Stimulated activated CD4-positive, alpha-beta T cell treated with anti-CD3 and anti-CD28 coated beads, Interleukin-1b, Interleukin-23, amount 100 ng/mL, for 1 hour (primary cell): Measurements from ENCODE around the gene TMEM164.
"Not testable (repeated sequence)": the region's sequence is repeated elsewhere in the genome, so short reads cannot be mapped to it uniquely, and the experiment has no call there.

Source experiments
- DNase-seq, 2 donors: peaks; one replicate each; pipeline ENCODE4 v3.0.0-alpha.2; 2020; ENCODE audit warnings: low read depth in 2 of 2

Gene TMEM164

DNA sequence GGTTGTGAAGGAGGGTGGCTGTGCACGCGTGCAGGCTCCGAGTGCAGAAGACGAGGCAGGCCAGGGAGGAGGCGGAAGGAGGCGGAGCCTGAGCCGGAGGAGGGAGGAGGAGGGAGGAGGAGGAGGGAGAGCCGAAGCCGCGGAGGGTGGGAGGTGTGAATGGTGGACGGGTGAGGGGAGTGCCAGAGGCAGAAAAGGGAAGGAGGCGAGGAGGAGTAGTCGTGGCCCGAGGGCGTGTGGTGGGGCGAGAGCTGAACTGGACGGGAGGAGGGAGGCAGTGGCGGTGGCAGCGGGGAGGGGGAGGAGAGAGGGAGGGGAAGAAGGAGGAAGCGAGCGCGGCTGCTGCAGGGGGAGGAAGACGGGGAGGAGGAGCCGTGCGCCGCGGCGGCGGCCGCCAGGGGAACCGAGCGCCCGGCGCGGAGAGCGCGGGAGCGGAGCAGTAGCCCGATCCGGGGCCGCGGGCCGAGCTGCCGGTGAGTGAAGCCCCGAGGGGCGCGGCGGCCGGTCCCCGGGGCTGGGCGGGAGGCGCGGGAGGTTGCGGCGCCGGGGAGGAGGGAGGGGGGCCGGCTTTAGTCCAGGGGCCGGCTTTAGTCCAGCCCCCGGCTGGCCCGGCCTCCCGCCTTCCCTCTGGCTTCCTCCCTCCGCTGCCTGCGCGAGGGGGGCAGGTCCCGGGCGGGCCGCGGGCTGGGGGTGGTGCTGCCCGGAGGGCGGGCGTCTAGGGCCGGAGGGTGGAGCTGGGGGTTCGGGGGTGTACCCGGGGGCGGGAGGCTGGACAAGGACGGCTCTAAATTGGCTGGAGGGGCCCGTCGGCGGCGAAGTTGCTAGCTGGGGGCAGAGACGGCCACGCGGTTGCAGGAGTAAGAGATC is at the start of gene TMEM164:
Gene TMEM164 (plus strand): TSS at position 815 of the 867 bp plus-strand sequence. CDS start 661 bp downstream, outside the sequence.
- DNase-seq = peak; percentile 30 to 49

DNA sequence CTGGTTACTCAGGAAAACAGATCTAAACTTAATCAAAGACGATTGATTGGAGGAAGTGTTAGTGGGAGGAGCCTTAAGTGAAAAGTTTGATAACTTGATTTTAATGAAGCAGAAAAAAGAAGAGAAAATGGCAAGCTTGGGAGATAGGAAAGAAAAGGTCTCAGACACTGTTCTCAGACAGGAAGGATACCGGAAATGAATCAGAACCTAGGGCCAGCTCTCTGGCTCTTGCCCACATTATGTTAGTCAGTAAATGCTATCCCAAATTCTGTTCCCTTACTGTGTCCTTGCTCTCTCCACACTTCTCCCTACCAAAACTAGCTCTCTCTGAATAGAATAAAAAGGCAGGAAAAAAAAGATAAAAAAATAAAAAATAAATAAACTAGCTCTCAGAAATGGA is 48.6 kb upstream of the TMEM164 start:
- DNase-seq = no peak

DNA sequence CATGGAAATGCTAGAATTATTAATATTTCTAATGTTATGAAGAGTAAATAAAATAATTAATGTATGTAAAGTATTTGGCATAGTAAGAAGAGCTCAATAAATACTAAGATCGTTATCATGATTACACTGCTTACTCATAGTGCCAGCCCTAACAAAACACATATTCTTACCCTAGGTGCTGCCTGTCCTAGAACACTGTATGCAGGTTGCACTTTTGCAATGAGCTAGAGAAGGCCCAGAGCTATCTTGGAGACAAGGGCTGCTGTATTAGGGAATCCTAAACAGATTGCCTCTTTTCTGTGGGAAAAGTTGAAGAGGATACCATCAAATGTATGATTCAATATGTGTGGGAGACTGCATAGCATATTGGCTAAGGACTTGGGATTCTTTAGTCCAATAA is 48.0 kb upstream of the TMEM164 start:
- no peak for DNase-seq

DNA sequence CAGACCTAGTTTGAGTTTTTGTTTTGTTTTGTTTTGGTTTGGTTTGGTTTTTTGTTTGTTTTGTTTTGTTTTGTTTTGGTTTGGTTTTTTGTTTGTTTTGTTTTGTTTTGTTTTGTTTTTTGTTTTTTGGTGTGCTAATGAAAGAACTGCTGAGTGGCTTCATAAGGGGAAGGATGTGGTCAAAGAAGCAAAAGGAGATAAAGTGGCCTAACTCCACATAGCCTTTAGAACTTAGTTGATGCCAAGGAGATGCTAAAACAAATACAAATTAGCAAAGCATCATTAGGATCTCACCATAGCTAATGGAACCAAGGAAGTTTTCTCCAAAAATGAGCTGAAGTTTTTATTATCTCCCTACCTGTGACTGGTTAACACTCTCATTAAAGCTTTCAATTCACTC is 44.6 kb upstream of the TMEM164 start:
- DNase-seq = no peak

DNA sequence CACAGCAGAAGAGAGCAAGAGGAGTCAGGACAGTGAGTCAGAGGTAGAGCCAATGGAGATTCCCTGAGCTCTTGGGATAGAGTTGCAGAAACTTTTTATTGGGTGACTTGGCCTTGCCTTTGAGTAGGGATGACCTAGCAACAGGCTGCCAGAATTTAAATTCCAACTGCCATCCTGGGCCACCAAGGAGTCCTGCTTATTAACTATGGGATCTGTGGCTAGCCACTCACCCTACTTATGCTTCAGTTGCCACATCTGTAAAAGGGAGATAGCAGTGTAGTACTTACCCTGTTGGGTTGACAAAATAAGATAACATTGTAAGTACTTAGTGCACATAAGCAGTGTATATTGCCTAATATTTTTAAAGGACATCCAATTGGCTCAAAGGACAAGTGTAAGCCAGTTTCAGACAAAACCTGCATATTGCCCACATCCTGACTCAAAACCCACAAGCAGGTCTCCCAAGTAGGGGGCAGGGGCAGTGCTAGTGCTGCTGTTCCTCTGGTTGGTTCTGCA is 43.5 kb upstream of the TMEM164 start:
- DNase-seq = no peak

DNA sequence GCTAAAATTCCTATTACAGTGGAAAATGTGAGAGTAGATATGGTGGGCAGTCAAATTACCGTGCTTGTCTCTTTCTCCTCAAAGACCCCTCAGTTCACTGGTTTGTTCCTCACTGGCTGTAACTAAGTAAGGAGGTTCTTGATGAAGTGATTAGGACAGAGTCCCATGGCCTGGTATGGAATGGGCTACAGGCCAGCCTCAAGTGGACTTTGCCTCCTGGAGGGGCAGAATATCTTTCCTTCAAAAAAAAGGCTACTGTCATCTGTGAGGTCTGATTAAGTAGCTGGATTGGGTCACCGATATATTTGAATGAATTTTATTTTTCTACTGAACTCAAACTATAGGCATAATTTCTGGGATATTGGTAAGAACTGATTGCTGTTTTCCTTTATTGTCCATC is 38.5 kb upstream of the TMEM164 start:
- DNase-seq = no peak

DNA sequence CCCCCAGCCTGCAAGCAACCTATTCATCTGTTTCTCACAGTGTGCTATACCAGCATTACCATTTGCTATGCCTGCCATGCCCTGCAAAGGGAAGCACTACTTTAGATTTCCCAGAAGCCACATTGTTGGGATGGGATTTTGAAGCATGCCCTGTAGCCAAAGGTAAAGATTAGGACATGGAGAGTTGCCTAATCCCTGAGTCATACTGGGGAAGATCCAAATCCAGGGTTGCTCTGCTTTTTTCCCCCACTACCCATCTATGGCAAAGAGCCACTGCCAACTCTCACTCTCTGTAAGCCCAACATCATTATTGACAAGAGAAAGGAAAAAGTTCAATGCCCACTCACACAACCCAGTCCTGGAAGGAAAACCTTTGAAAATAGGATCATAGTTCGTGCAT is 36.7 kb upstream of the TMEM164 start:
- DNase-seq = no peak

DNA sequence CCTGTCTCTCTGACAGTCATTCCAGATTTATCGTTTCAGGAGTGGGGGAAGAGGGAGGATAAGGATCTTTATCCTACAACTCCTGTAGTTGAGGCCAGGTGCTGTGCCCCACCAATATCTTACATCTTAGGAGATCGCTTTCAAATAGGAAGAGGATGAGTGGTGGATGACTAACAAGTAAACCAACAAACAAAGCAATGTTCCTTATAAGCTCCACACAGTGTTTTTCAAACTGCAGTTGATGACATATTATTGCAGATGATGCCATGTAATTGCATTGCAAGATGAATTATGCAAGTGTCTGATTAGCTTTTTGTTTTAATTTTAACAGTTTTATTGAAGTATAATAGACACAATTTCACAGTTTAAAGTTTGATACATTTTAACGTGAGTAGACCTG is 35.8 kb upstream of the TMEM164 start:
- no peak for DNase-seq

DNA sequence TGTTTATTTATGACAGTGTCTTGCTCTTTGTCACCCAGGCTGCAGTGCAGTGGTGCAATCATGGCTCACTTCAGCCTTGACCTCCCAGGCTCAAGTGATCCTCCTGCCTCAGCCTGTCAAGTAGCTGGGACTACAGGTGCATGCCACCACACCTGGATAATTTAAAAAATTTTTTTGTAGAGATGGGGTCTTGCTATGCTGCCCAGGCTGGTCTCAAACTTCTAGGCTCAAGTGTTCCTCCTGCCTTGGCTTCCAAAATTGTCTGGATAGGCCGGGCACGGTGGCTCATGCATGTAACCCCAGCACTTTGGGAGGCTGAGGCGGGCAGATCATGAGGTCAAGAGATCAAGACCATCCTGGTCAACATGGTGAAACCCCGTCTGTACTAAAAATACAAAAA is 32.1 kb upstream of the TMEM164 start:
- DNase-seq = not testable (repeated sequence)

DNA sequence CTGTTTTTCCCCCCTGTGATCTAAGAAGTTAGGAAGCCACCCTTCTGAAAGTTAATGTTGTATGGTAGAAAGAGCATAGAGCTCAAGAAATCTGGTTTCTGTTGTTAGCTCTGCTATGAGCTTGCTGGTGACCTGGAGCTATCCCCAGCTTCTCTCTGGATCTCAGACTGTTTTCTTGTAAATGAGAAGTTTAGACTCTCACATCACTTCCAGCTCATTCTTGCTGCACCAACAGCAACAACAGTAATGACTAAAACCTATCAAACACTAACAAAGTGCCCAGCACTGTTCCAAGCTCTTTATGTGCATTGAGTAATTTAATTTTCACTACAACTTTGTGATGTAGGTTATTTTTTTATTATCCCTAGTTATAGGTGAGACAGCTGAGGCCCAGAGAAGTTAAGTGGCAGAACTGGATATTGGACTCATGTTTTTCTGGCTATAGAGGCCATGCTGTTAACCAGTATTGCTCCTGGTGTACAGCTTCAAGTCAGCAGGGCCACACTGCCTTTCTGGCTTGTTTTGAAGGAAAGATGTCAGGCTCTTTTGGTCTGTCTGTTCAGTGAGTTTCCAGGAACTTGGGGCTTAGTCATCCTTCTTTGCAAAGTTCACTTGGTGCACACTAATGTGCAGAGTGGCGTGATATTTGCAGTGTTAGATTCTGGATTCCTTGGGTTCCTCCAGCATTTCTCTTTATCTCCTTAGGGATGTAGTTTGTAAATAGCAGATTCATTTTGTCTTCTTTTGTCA is 27.8 kb upstream of the TMEM164 start:
- DNase-seq = no peak

DNA sequence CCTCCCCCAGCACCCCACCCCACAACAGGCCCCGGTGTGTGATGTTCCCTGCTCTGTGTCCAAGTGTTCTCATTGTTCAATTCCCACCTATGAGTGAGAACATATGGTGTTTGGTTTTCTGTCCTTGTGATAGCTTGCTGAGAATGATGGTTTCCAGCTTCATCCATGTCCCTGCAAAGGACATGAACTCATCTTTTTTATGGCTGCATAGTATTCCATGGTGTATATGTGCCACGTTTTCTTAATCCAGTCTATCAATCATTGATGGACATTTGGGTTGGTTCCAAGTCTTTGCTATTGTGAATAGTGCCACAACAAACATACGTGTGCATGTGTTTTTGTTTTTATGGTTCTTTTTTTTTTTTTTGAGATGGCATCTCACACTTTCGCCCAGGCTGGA is 17.7 kb upstream of the TMEM164 start:
- not testable (repeated sequence) for DNase-seq

DNA sequence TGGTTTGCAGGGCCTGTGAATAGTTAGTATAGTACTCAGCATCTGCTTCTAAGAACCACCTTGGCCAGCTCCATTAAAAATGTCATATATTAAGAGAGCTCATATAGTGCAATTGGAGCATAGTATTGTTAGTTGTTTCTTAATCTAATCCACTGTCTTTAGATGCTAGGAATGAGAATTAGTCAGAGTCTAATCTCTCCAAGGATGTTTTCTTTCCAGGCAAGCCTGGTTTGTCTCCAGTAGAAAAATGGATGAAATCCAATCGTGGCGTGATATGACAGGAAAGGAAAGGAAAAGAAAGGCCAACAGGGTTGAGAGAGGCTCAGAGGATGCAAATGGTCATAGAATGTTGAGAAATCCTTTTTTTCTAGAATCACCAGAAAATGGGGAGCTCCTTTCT is 15.0 kb upstream of the TMEM164 start:
- DNase-seq = no peak

DNA sequence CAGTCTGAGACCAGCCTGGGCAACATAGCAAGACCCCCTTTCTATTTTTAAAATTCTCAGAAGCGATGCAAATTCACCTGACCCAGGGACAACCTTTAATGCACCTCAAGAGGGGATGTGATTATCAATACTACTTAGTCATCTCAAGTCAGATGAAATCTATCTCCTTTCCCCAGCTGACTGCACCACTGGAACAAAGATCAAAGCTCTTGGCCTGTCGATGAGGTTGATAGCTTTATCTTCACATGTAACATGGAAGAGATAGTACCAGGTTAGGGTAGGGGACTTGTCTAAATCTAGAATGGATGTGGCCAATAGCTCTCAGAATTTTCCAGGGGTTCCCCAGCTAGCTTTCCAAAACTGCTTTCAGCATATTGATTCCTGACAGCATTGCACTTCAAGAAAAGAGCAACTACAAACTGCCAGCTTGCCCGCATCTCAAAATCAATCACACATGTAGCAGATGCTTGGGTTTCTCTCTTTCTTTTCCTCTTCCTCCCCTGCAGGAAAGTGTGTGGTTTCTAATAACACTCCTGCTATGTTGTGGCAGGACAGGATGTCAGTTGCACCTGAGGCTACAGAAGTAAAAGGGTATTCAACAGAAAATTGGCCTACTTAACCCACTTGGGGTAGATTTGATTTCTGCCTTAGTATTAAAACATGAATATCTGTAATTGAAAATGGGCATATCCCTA is 12.2 kb upstream of the TMEM164 start:
- no peak for DNase-seq

DNA sequence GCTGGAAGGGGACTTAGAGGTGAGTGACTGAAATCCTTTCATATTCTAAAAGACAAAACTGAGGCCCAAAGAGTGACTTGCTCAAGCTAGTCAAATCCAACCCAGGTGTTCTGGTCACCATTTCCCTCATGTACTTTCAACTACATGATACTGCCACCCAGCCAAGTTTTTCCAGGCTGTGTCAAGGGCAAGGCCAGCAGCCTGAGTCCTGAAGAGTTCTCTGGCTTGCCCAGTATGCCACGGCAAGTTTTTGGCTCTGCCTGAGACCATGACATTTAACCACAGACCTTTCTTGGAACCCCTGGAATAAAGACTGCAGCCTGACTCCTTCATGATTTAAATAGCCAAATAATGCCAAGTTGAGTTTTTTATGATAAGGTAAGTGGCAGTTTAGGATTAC is 10.7 kb upstream of the TMEM164 start:
- DNase-seq = no peak

DNA sequence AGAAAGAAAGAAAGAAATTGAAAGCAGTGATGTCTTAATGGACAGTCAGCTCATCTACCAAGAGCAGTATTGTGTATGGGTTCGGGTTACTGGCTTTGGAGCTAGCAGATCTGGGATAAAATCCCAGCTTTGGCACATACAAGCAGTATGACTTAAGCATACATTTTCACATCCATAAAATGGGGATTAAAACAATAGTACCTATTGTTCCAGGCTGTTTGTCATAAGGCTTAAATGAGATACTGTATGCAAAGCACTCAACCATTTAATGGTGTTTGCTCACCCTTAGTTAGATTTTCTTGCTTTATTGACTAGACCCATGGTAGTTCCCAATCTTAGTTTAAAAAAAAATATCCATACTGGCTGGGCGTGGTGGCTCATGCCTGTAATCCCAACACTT is 7.8 kb upstream of the TMEM164 start:
- DNase-seq = no peak

DNA sequence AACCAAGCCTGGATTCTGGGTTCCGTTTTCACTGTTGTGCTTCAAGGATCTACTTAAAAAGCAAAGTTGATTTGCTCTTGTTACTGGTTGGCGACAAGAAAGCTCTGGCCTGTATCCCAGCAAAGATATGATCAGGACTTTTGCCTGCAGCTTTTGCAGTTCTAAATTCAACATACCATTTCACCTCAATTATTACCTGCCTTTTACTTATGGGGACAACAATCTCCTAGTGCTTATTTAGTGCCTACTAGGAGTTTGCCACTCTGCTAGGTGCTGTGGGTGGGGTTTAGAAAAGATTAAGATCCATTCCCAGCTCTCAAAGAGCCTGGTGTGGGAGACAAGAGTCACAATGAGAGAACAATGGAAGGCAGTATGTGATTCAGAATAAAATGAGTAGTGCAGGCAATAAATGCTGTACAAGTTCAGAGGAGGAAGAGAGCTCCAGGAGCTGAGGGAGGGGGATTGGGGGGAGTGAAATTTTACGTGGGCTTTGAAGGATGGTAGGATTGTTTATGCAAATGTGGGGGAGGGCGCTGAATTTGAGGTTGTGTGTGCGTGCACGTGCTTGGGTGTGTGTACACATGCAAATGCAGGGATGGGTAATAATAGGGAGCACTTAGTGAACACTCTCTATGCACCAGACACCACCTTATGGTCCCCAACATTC is 5.0 kb upstream of the TMEM164 start:
- DNase-seq = no peak

DNA sequence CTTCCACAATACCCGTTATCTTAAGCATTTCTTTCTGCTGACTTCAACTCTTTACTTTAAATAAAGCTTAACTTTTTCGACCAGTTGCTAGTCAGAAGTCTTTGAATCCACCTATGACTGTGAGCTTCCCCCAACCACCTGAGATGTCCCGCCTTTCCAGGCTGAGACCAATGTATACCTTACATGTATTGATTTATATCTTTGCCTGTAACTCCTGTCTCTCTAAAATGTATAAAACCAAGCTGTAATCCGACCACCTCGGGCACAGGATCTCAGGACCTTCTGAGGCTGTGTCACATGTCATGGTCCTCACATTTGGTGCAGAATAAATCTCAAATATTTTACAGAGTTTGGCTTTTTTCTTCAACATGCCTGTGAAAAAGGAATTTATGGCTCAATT is 2.9 kb upstream of the TMEM164 start:
- no peak for DNase-seq

DNA sequence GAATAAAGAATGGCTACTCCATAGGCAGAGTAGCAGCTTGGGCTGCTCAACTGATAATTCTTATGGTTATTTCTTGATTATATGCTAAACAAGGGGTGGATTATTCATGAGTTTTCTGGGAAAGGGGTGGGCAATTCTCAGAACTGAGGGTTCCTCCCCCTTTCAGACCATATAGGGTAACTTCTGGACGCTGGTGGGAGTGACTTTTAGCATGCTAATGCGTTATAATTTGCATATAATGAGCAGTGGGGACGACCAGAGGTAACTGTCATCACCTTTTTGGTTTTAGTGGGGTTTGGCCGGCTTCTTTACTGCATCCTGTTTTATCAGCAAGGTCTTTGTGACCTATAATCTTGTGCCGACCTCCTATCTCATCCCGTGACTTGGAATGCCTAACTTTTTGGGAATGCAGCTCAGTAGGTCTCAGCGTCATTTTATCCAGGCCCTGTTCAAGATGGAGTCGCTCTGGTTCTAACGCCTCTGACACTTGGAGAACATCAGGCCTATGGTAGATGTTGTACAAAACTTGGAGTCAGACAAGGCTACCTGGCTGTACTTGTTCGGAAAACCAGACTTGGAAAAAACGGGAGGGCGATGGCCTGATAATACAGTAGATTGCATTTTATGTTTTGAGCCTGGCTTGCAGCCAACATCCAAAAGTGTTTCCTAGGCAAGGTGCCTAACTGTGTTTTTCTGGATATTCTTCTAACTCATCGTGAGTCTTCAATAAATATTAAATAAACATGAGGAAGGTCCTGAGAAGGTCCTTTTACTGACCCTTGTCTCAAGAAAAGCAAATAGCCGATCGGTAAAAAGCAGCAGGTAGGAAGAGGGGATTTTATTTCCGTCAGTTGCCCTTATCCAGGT is 1.8 kb upstream of the TMEM164 start:
- no peak for DNase-seq

DNA sequence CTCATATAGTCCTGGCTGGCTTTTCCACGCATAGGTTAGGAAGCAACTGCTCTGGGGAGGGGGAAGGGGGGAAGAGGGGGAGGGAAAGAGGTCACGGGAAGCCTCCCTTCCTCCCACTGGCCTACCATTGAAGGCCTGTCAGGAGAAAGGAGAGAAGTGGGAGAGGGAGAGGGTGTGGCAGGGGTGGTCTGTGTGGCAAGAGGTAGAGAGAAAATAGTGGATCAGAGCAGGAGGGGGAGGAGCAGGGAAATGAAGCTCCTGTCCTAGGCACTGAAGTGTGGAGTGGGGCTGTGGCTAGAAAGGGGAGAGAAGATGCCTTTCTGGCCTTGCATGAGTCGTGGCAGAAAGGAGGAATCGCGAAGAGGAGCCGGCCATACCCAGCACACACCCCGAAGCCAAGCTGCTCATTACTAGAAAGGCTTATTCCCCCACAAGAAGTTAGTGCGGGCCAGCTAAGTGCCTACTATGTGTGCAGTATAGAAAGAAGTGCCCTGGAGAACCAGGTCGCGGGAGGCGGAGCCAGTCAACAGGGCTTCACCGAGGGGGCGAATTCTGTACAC is 1.1 kb upstream of the TMEM164 start:
- no peak for DNase-seq
